Inflammatory macrophage treated with lipopolysaccharide for 1 hour (primary cell): ENCODE results near the gene COG2.

Experiments
- DNase-seq, 2 donors: peaks; one replicate each; pipeline ENCODE4 v3.0.0-alpha.2; 2020 to 2022

Gene COG2

DNA sequence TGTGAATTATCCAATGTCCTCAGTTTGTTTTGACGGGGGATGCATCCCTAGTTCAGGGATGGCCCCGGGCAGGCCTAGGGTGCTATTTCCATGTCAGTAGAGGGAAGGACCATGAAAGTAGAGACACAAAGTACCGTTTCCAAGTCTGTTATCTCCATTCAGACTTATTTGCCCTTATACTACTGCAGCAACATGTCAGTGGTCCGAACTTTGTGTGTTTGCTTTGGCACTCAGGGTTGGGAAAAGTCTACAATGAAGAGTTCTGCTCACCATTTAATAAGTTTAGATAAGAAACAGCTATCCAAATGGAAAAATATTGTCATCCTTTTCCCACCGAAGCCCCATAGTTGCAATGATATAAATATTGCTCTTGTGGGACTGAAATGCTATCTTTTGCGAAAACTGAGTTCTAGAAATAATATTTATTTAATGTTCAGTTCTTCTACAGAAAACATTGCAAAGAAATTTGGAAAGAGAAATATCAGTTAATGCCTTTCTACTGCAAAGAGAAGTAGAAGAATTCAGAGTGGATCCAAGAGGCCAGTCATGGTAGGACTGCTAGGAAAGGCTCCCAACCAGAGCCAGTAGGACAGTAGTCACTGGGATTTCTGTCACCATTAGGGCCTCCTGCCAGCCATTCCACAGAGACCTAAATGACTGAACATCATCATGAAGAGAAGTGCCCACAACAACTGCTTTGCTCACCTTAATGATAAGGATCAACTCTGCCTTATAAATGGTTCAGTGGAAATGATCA lies 83.2 kb downstream of the COG2 start:
- DNase-seq, result no peak

GRCh38 chr1:230728710-230729392 lies 86.6 kb downstream of the COG2 start:
- DNase-seq, result no peak

DNA sequence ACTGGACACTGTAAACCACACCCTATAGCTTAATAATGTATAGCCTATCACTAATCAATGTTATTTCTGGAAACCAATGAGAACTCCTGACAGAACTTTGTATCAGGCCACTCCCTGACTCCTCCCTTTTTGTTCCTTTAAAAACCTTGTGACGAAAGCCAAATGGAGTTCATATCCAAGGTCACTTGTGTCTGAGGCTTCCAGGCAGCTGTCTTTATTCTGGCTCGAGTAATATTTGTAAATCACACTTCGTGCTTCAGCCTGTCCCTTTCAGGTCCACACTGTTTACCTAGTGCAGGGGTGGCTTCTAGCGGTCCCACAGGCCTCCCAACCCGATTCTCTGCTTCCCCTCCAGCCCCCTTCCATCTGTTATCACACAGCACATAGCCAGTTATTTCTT lies 88.7 kb downstream of the COG2 start:
- no peak for DNase-seq

- no peak for DNase-seq
These were observed 93.2 kb downstream of the COG2 start for GRCh38 chr1:230735447-230735846.

DNA sequence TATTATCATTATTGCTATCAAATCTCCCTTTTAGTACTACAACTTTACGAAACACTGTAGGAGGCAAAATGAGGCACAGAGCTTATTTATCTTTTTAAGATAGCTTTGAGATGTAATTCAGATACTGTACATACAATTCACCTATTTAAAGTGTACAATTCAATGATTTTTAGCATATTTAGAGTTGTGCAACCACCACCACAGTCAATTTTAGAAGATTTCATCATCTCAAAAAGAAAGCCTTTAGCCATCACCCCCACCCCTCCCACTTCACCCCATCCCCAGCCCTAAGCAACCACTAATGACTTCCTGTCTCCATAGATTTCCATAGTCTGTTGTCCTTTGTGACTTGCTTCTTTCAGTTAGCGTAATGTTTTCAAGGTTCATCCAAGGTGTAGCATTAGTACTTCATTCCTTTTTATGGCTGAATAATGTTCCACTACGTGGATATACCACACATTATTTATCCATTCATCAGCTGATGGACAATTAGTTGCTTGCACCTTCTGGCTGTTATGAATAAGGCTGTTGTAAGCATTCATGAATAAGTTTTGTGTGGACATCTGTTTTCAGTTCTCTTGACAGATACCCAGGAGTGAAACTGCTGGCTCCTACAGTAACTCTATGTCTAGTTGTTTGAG lies 95.5 kb downstream of the COG2 start:
- no peak for DNase-seq

- no peak for DNase-seq
These were observed 97.4 kb downstream of the COG2 start for GRCh38 chr1:230739564-230740290.
